Cardiac muscle cell (in vitro differentiated cells and primary cell): ENCODE results near the gene TIMM50. TPM values are rescaled to one million over a fixed set of nuclear protein-coding genes. Genes with fewer than 3 reads are reported as not detected.
"Not testable (repeated sequence)": the region's sequence is repeated elsewhere in the genome, so short reads cannot be mapped to it uniquely, and the experiment has no call there.

Experiments
- DNase-seq, 2 donors: peaks; one replicate each; pipeline versions ENCODE4 v3.0.0 to v3.0.0-alpha.2; 2010 to 2017; ENCODE audit warnings: low read depth in 1 of 2, low spot score in 1 of 2
- H3K27ac ChIP-seq: fragments of 200-600 bp; sonication (generic); 2 replicates; pipeline ENCODE4 v1.5.1; 2016
- H3K27me3 ChIP-seq: fragments of 200-600 bp; sonication (generic); 2 replicates; pipeline ENCODE4 v1.6.0; 2016; ENCODE audit warnings: control low read depth
- H3K36me3 ChIP-seq: fragments of 200-600 bp; sonication (generic); 2 replicates; pipeline ENCODE4 v1.5.1; 2016; ENCODE audit warnings: control low read depth
- H3K4me1 ChIP-seq: fragments of 200-600 bp; sonication (generic); 2 replicates; pipeline ENCODE4 v1.8.1; 2017; ENCODE audit warnings: low read depth, mild to moderate bottlenecking, mixed run types
- H3K4me3 ChIP-seq: fragments of 200-600 bp; sonication (generic); 2 replicates; pipeline ENCODE4 v1.5.1; 2016; ENCODE audit warnings: mild to moderate bottlenecking
- H3K9me3 ChIP-seq: fragments of 200-600 bp; sonication (generic); 2 replicates; pipeline ENCODE4 v1.5.1; 2017; ENCODE audit warnings: low read depth, mild to moderate bottlenecking, control low read depth
- polyA plus RNA-seq: library from polyadenylated mRNA; unstranded; fragments of >200 nt; fragmentation: Nextera tagmentation; extraction: Ambion mirVana; gene quantifications from 2 replicates; pipeline ENCODE4 v1.2.1, GENCODE V29; 2016
- total RNA-seq: library from RNA; depleted of rRNA; stranded (reverse); fragments of >200 nt; gene quantifications from 2 replicates; pipeline ENCODE4 v1.2.3, GENCODE V29; 2016
- TF ChIP-seq, protein P1 (sequence below): IDR thresholded peaks from 2 replicates; pipeline ENCODE4 v1.5.1; 2012; ENCODE audit warnings: low read depth, mild to moderate bottlenecking, low read length

Gene TIMM50
- total and polyA plus RNA-seq, 2 experiments from 2014 or later: 80.4 to 93.3 TPM

DNA sequence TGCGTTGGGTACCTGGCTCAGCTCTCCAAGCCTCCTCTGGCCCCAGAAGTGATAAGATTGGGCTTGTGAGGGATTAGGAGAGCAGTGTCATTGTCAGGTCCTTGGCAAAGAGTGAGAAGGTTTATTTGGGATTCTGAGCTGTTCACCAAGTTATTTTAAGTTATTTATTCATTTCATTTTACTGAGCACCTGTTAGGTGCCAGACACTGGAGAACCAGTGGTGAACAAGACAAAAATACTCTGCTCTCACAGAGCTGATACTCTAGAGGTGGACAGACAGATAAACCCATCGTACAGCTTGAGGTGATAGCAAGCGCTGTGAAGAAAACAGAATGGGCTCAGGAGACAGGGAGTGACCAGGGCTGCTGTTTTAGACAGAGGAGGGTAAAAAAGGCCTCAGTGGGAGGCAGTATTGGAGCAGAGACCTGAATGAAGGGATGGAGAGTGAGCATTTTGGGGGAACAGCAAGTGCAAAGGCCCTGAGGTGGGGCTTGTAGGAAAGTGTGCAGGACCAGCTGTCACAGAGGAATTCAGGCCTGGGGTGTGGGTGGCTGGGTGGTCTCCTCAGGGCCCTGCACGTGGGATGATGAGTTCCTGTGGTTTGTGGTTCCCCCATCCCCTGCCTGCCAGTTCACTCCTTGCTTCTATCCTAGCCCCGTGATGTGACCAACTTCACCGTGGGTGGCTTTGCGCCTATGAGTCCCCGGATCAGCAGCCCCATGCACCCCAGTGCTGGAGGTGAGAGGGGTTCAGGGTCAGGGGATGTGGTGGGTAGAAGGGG is 8.7 kb upstream of the TIMM50 start:
- no peak overlapping the region for H3K27ac ChIP-seq
- H3K36me3 ChIP-seq: peaks cover 64% of the 10 kb centered on the region
- H3K9me3 ChIP-seq: no peaks in the 10 kb centered on the region
- DNase-seq: no peak
- H3K27me3 ChIP-seq: no peaks in the 10 kb centered on the region
- H3K4me3 ChIP-seq: no peak overlapping the region
- H3K4me1 ChIP-seq: no peaks in the 10 kb centered on the region
- TF ChIP-seq, protein P1, sequence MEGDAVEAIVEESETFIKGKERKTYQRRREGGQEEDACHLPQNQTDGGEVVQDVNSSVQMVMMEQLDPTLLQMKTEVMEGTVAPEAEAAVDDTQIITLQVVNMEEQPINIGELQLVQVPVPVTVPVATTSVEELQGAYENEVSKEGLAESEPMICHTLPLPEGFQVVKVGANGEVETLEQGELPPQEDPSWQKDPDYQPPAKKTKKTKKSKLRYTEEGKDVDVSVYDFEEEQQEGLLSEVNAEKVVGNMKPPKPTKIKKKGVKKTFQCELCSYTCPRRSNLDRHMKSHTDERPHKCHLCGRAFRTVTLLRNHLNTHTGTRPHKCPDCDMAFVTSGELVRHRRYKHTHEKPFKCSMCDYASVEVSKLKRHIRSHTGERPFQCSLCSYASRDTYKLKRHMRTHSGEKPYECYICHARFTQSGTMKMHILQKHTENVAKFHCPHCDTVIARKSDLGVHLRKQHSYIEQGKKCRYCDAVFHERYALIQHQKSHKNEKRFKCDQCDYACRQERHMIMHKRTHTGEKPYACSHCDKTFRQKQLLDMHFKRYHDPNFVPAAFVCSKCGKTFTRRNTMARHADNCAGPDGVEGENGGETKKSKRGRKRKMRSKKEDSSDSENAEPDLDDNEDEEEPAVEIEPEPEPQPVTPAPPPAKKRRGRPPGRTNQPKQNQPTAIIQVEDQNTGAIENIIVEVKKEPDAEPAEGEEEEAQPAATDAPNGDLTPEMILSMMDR: no peak

DNA sequence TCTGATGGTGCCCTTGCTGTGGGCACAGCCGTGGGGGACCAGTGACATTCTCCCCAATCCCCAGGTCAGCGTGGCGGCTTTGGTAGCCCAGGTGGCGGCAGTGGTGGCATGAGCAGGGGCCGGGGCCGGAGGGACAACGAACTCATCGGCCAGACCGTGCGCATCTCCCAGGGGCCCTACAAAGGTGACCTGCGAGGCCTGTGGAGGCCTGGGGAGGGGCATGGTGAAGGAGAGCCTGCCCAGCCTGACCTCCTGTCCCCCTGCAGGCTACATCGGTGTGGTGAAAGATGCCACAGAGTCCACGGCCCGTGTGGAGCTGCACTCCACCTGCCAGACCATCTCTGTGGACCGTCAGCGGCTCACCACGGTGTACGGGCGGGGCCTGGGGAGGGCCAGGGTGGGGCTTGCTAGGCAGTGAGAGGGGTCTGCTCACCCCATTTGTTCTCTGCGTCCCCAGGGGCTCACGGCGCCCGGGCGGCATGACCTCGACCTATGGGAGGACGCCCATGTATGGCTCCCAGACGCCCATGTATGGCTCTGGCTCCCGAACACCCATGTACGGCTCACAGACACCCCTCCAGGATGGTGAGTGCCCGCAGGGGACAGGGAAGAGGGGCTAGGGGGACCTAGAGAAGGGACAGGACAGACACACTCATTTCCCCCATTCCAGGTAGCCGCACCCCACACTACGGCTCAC is 7.7 kb upstream of the TIMM50 start:
- TF ChIP-seq, protein P1: no peak
- no peak for DNase-seq
- Histone ChIP-seq H3K27ac (no peak overlapping the region), H3K27me3 (no peaks in the 10 kb centered on the region), H3K9me3 (no peaks in the 10 kb centered on the region), H3K4me3 (no peak overlapping the region), H3K4me1 (no peaks in the 10 kb centered on the region), H3K36me3 (peaks cover 57% of the 10 kb centered on the region)

DNA sequence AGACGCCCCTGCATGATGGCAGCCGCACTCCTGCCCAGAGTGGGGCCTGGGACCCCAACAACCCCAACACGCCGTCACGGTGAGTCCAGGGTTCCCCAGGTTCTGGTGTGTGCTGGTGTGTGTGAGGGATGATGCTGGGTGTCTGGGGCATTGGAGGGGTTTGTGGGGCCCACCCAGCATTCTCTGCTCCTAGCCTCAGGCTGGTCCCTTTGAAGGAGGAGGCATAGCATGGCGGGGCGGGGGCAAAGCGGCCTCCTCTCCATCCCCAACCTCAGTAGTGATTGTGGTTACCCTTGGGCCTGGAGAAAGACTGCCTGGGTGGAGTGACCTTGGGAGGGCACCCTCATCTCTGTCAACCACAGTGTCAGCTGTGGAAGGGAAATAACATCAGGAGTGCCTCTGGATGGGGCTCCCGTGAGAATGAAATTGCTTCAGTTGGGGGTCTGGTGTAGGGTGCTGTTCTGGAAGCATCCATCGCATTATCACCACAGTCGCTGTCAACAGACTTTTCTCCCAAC is 7.1 kb upstream of the TIMM50 start:
- Histone ChIP-seq H3K27ac (no peak overlapping the region), H3K4me3 (no peak overlapping the region), H3K36me3 (peaks cover 51% of the 10 kb centered on the region), H3K9me3 (no peaks in the 10 kb centered on the region), H3K4me1 (no peaks in the 10 kb centered on the region), H3K27me3 (no peaks in the 10 kb centered on the region)
- DNase-seq: no peak
- TF ChIP-seq, protein P1: no peak

DNA sequence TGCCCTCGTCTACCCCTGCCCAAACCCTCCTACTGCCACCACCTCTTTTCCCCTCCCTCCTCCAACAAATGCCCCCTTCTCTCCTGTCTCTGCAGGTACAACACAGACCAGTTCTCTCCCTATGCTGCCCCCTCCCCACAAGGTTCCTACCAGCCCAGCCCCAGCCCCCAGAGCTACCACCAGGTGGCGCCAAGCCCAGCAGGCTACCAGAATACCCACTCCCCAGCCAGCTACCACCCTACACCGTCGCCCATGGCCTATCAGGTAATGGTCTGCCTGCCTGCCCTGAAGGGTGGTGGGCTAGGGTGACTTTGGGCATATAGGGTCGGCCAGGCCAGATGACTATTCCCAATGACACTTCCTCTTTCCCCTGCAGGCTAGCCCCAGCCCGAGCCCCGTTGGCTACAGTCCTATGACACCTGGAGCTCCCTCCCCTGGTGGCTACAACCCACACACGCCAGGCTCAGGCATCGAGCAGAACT is 6.5 kb upstream of the TIMM50 start:
- H3K27me3 ChIP-seq: no peaks in the 10 kb centered on the region
- no peaks in the 10 kb centered on the region for H3K9me3 ChIP-seq
- H3K4me3 ChIP-seq: no peak overlapping the region
- peak; percentile 53 to 83 for DNase-seq
- TF ChIP-seq, protein P1: peak; percentile 89
- peaks cover under 1% of the 10 kb centered on the region for H3K4me1 ChIP-seq
- no peak overlapping the region for H3K27ac ChIP-seq
- peaks cover 44% of the 10 kb centered on the region for H3K36me3 ChIP-seq

DNA sequence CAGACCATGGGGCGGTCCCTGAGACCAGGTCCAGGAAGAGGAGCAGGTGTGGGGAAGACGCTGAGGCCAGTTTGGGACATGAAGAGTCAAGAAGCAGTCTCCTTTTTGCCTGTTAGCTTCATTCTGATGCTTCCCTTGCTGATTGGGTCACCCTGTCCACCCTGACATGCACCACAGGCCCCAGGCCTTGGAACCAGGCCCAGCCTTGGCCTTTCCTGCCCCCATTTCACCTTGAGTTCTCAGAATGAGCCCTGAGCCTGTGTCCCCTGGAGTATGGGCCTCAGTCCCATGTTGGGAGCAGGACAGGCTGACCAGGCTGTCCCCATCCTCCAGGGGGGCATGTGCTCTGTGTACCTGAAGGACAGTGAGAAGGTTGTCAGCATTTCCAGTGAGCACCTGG is 4.9 kb upstream of the TIMM50 start:
- Histone ChIP-seq H3K27ac (no peak overlapping the region), H3K4me1 (peaks cover 12% of the 10 kb centered on the region), H3K4me3 (no peak overlapping the region), H3K9me3 (no peaks in the 10 kb centered on the region), H3K27me3 (no peaks in the 10 kb centered on the region), H3K36me3 (peaks cover 28% of the 10 kb centered on the region)
- TF ChIP-seq, protein P1: no peak
- DNase-seq: no peak

DNA sequence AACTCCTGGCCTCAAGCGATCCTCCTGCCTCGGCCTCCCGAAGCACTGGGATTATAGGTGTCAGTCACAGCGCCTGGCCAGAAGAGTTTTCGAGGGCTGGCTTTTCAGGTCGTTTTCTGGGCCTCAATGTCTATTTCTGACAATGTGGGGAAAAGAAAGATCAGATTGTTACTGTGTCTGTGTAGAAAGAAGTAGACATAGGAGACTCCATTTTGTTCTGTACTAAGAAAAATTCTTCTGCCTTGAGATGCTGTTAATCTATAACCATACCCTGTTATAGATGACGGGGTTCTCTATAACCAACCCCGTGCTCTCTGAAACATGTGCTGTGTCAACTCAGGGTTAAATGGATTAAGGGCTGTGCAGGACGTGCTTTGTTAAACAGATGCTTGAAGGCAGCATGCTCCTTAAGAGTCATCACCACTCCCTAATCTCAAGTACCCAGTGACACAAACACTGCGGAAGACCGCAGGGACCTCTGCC is 1.3 kb upstream of the TIMM50 start:
- Histone ChIP-seq H3K4me1 (peaks cover 12% of the 10 kb centered on the region), H3K36me3 (peaks cover 16% of the 10 kb centered on the region), H3K27ac (peak overlapping the region; percentile 59)
- DNase-seq, H3K9me3 ChIP-seq, H3K27me3 ChIP-seq, H3K4me3 ChIP-seq: not testable (repeated sequence)
